ENCODE results near the gene LONP1. TPM values are rescaled to one million over a fixed set of nuclear protein-coding genes. Genes with fewer than 3 reads are reported as not detected.

LONP1 gene
- polyA plus RNA-seq, 1 donor from 2014 or later = 43.1 TPM

DNA sequence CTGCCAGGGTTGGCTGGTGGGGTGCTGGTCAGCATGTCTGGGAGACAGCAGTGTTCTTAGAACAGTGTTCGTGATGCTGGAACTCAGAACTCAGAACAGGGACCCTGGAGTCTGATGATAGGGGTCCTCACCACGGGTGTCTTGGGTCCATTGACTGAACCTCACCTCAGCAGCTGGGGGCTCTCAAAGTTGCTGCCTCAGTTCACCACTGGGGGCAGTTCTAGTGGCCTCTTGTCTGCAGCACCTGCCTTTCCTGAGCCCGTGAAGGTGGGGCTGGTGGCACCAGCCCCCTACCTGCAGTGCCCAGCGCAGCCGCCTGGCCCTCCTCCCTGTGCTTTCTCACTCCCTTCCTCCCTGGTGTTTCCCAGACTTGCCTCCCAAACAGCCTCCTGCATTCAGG lies 68.6 kb downstream of the LONP1 start:
- Histone ChIP-seq H3K4me3 (ENCODE audit: low read length) (no peak overlapping the region), H3K27ac (ENCODE audit: low read length) (no peak overlapping the region), H3K36me3 (ENCODE audit: insufficient read depth, low read length) (peaks cover 1% of the 10 kb centered on the region), H3K27me3 (ENCODE audit: insufficient read depth, low read depth, low read length) (no peaks in the 10 kb centered on the region), H3F3A (ENCODE audit: insufficient read depth, low read length, poor library complexity, severe bottlenecking) (no peaks in the 10 kb centered on the region), H3K9me2 (ENCODE audit: insufficient read depth, low read length) (no peaks in the 10 kb centered on the region), H3K79me2 (replicated peaks; ENCODE audit: insufficient read depth, low read length) (peaks cover 7% of the 10 kb centered on the region), H3K9me3 (ENCODE audit: low read length) (no peaks in the 10 kb centered on the region), H4K20me1 (ENCODE audit: insufficient read depth) (no peaks in the 10 kb centered on the region), H3K9ac (ENCODE audit: low read length) (no peak overlapping the region), H3K4me2 (ENCODE audit: low read length) (no peak overlapping the region), H2AFZ (ENCODE audit: low read depth, low read length) (no peak overlapping the region)
- no peak for TF ChIP-seq SMC3 (conservative IDR thresholded peaks at IDR 0.05; ENCODE audit: poor library complexity)
- no peak for TF ChIP-seq RAD21 (conservative IDR thresholded peaks at IDR 0.05)

DNA sequence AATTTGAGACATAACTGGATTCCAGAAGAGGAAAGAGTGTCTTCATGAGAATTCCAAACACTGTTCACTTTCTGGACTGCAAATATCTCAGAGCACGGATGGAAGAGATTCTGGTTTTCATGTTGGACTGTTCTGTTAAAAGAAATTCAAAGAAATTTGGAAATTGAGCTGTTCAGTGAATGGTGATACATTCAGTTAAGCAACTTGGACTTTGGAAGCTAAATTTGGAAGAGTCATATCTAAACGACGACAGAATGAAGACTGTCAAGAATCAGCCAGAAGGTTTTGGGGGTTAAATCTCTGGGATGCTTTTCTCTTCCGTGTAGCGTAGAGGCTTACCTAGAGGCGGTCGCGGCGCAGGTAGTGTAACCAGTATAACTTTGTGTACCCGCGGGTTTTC lies 71.5 kb downstream of the LONP1 start:
- H2AFZ ChIP-seq (ENCODE audit: low read depth, low read length) = no peak overlapping the region
- H3K27me3 ChIP-seq (ENCODE audit: insufficient read depth, low read depth, low read length) = no peaks in the 10 kb centered on the region
- no peaks in the 10 kb centered on the region for H3F3A ChIP-seq (ENCODE audit: insufficient read depth, low read length, poor library complexity, severe bottlenecking)
- H3K4me2 ChIP-seq (ENCODE audit: low read length) = no peak overlapping the region
- peaks cover 31% of the 10 kb centered on the region for H3K79me2 ChIP-seq (replicated peaks; ENCODE audit: insufficient read depth, low read length)
- TF ChIP-seq RAD21 (conservative IDR thresholded peaks at IDR 0.05) (no peak), SMC3 (conservative IDR thresholded peaks at IDR 0.05; ENCODE audit: poor library complexity) (no peak), MXI1 (conservative IDR thresholded peaks at IDR 0.05; ENCODE audit: poor library complexity, severe bottlenecking) (no peak), TAF1 (IDR thresholded peaks at IDR 0.05; ENCODE audit: low read depth) (no peak), EP300 (conservative IDR thresholded peaks at IDR 0.05; ENCODE audit: poor library complexity, severe bottlenecking) (no peak), EZH2 (IDR thresholded peaks at IDR 0.05; ENCODE audit: borderline replicate concordance, insufficient read depth, low read length, poor library complexity, severe bottlenecking) (no peak), POLR2AphosphoS5 (IDR thresholded peaks at IDR 0.05) (no peak)
- TF ChIP-seq, protein P1, sequence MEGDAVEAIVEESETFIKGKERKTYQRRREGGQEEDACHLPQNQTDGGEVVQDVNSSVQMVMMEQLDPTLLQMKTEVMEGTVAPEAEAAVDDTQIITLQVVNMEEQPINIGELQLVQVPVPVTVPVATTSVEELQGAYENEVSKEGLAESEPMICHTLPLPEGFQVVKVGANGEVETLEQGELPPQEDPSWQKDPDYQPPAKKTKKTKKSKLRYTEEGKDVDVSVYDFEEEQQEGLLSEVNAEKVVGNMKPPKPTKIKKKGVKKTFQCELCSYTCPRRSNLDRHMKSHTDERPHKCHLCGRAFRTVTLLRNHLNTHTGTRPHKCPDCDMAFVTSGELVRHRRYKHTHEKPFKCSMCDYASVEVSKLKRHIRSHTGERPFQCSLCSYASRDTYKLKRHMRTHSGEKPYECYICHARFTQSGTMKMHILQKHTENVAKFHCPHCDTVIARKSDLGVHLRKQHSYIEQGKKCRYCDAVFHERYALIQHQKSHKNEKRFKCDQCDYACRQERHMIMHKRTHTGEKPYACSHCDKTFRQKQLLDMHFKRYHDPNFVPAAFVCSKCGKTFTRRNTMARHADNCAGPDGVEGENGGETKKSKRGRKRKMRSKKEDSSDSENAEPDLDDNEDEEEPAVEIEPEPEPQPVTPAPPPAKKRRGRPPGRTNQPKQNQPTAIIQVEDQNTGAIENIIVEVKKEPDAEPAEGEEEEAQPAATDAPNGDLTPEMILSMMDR (IDR thresholded peaks at IDR 0.05; ENCODE audit: poor library complexity, severe bottlenecking) = no peak
- TF ChIP-seq, protein P2, sequence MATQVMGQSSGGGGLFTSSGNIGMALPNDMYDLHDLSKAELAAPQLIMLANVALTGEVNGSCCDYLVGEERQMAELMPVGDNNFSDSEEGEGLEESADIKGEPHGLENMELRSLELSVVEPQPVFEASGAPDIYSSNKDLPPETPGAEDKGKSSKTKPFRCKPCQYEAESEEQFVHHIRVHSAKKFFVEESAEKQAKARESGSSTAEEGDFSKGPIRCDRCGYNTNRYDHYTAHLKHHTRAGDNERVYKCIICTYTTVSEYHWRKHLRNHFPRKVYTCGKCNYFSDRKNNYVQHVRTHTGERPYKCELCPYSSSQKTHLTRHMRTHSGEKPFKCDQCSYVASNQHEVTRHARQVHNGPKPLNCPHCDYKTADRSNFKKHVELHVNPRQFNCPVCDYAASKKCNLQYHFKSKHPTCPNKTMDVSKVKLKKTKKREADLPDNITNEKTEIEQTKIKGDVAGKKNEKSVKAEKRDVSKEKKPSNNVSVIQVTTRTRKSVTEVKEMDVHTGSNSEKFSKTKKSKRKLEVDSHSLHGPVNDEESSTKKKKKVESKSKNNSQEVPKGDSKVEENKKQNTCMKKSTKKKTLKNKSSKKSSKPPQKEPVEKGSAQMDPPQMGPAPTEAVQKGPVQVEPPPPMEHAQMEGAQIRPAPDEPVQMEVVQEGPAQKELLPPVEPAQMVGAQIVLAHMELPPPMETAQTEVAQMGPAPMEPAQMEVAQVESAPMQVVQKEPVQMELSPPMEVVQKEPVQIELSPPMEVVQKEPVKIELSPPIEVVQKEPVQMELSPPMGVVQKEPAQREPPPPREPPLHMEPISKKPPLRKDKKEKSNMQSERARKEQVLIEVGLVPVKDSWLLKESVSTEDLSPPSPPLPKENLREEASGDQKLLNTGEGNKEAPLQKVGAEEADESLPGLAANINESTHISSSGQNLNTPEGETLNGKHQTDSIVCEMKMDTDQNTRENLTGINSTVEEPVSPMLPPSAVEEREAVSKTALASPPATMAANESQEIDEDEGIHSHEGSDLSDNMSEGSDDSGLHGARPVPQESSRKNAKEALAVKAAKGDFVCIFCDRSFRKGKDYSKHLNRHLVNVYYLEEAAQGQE (IDR thresholded peaks at IDR 0.05; ENCODE audit: borderline replicate concordance) = no peak
- H3K9me3 ChIP-seq (ENCODE audit: low read length) = no peaks in the 10 kb centered on the region
- no peak overlapping the region for H3K27ac ChIP-seq (ENCODE audit: low read length)
- no peaks in the 10 kb centered on the region for H3K9me2 ChIP-seq (ENCODE audit: insufficient read depth, low read length)
- H4K20me1 ChIP-seq (ENCODE audit: insufficient read depth) = peaks cover 12% of the 10 kb centered on the region
- H3K4me3 ChIP-seq (ENCODE audit: low read length) = no peak overlapping the region
- peaks cover 5% of the 10 kb centered on the region for H3K36me3 ChIP-seq (ENCODE audit: insufficient read depth, low read length)
- H3K9ac ChIP-seq (ENCODE audit: low read length) = no peak overlapping the region

DNA sequence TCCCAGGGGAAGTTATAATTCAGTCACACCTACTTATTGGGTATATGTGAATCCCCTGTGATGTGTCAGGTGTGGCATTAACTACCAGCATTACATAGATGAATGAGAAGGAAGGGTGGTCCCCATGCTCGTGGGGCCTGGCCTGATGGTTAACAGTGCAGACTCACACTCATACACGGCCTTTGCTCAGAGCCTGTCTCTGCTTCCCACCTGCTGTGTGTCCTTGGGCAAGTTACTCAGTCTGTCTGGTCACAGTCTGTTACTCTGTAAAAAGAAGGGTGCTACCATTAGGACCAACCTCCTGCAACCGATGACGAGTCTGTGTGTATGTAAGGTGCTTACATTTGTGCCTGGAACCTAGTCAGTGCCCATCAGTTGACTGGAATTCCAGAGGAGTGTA lies 73.2 kb downstream of the LONP1 start:
- no peak overlapping the region for H3K9ac ChIP-seq (ENCODE audit: low read length)
- H3K36me3 ChIP-seq (ENCODE audit: insufficient read depth, low read length) = peaks cover 5% of the 10 kb centered on the region
- H3K4me3 ChIP-seq (ENCODE audit: low read length) = no peak overlapping the region
- no peak for TF ChIP-seq SMC3 (conservative IDR thresholded peaks at IDR 0.05; ENCODE audit: poor library complexity)
- H3K79me2 ChIP-seq (replicated peaks; ENCODE audit: insufficient read depth, low read length) = peaks cover 46% of the 10 kb centered on the region
- no peak overlapping the region for H3K4me2 ChIP-seq (ENCODE audit: low read length)
- no peak overlapping the region for H3K27ac ChIP-seq (ENCODE audit: low read length)
- H3K27me3 ChIP-seq (ENCODE audit: insufficient read depth, low read depth, low read length) = no peaks in the 10 kb centered on the region
- no peaks in the 10 kb centered on the region for H3F3A ChIP-seq (ENCODE audit: insufficient read depth, low read length, poor library complexity, severe bottlenecking)
- no peak overlapping the region for H2AFZ ChIP-seq (ENCODE audit: low read depth, low read length)
- H3K9me3 ChIP-seq (ENCODE audit: low read length) = no peaks in the 10 kb centered on the region
- peaks cover 13% of the 10 kb centered on the region for H4K20me1 ChIP-seq (ENCODE audit: insufficient read depth)
- no peaks in the 10 kb centered on the region for H3K9me2 ChIP-seq (ENCODE audit: insufficient read depth, low read length)
